Activated B cell treated with CpG ODN at 0.5 μM for 24 hours (primary cell): ENCODE measurements around the gene ZC3HAV1. TPM values are rescaled to one million over a fixed set of nuclear protein-coding genes. Genes with fewer than 3 reads are reported as not detected.

Source experiments
- ATAC-seq: fragments of 200-7000 bp; cut with Tn5 transposase; one replicate; pipeline ENCODE4 v1.10.0; 2021; ENCODE audit warnings: low read depth, mild to moderate bottlenecking, moderate library complexity
- CTCF ChIA-PET: fragments of 350-600 bp; sonication (Branson Sonifier 250); formaldehyde crosslinking; loops from one replicate; lab custom pipeline; 2021; ENCODE audit warnings: antibody characterized with exemption; lab: Charles Lee
- POLR2A ChIA-PET: fragments of 350-600 bp; sonication (Branson Sonifier 250); formaldehyde crosslinking; loops from one replicate; lab custom pipeline; 2021; ENCODE audit warnings: antibody characterized with exemption; lab: Charles Lee
- DNase-seq: peaks from one replicate; pipeline ENCODE4 v3.0.0; 2022
- H3K27ac Mint-ChIP-seq: one replicate; pipeline ENCODE4 v1.8.0; 2020; ENCODE audit warnings: mixed read lengths
- H3K27me3 Mint-ChIP-seq: one replicate; pipeline ENCODE4 v1.8.0; 2021; ENCODE audit warnings: mixed read lengths
- H3K36me3 Mint-ChIP-seq: one replicate; pipeline ENCODE4 v1.8.0; 2021; ENCODE audit warnings: low read depth, mixed read lengths
- H3K4me1 Mint-ChIP-seq: one replicate; pipeline ENCODE4 v1.8.0; 2021; ENCODE audit warnings: mixed read lengths
- H3K4me3 Mint-ChIP-seq: one replicate; pipeline ENCODE4 v1.8.0; 2020; ENCODE audit warnings: mild to moderate bottlenecking, mixed read lengths
- H3K9me3 Mint-ChIP-seq: one replicate; pipeline ENCODE4 v1.8.0; 2020; ENCODE audit warnings: mixed read lengths
- intact Hi-C: fragments of 100-400 bp; cut with micrococcal nuclease; formaldehyde crosslinking; loops from one replicate; pipeline ENCODE4 v1.15.1; 2024
- total RNA-seq: library from RNA; stranded (reverse); gene quantifications from 2 replicates; pipeline ENCODE4 v1.2.3, GENCODE V29; 2022
- TF ChIP-seq, protein P1 (sequence below): fragments of 200-600 bp; IDR thresholded peaks from one replicate; pipeline ENCODE4 v1.8.0; 2022; ENCODE audit warnings: antibody characterized with exemption, mild to moderate bottlenecking

The ZC3HAV1 gene
- total RNA-seq, 1 donor from 2014 or later = 80.7 TPM

DNA sequence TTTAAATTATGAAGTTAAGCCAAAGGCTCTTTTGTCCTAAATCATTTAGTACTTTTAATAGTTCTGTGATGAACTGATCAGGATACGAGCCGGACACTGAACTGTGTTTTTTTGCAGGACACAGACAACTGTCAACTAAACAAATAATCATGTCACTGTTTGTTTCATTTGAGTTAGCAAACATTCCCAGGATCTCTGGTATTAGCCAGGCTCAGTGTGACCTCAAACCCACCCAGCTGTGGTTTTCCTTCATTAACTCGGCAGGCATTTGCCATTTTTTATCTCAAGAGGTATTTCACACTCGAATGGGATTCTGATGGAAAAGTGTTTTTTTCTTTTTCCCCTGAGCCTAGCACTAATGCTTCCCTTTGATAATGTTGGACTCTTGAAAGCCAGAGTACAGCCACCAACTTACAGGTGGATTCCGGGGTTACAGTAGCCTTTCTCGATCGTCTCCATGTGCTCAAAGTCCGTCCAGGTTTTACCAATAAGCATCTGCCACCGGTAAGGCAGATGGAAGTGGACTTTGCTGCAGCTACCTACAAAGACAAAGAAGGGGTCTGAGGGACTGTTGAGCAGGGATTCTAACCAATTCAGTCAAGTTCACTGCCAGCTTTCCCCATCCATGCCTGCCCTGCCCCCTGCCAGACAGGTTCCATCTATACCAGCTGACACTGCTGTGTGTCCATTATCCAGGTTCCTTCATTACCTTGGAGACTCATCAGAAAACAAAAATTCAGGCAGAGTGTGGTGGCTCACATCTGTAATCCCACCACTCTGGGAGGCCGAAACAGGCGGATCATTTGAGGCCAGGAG is 33.4 kb downstream of the ZC3HAV1 start:
- no peak for ATAC-seq
- intact Hi-C loops = loop anchor here (1.0 to 2.0 kb wide), 7 partner anchors 19 to 1171 kb away; partner anchors contain the start of gene ZC3HAV1
- Mint-ChIP-seq H3K4me3 (no peak overlapping the region), H3K36me3 (peaks cover 91% of the 10 kb centered on the region), H3K4me1 (peaks cover 20% of the 10 kb centered on the region), H3K27ac (no peak overlapping the region), H3K9me3 (no peaks in the 10 kb centered on the region), H3K27me3 (no peaks in the 10 kb centered on the region)
- CTCF ChIA-PET = interaction anchor here (1.0 to 2.7 kb wide), 9 partner anchors 9 to 156 kb away, joined by 4 to 15 read pairs (median 13); no protein-coding TSS in a partner anchor
- no peak for DNase-seq
- POLR2A ChIA-PET = interaction anchor here (1.4 kb wide), 1 partner anchor 57 kb away, joined by 4 read pairs; a partner anchor contains a TSS
- TF ChIP-seq, protein P1, sequence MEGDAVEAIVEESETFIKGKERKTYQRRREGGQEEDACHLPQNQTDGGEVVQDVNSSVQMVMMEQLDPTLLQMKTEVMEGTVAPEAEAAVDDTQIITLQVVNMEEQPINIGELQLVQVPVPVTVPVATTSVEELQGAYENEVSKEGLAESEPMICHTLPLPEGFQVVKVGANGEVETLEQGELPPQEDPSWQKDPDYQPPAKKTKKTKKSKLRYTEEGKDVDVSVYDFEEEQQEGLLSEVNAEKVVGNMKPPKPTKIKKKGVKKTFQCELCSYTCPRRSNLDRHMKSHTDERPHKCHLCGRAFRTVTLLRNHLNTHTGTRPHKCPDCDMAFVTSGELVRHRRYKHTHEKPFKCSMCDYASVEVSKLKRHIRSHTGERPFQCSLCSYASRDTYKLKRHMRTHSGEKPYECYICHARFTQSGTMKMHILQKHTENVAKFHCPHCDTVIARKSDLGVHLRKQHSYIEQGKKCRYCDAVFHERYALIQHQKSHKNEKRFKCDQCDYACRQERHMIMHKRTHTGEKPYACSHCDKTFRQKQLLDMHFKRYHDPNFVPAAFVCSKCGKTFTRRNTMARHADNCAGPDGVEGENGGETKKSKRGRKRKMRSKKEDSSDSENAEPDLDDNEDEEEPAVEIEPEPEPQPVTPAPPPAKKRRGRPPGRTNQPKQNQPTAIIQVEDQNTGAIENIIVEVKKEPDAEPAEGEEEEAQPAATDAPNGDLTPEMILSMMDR = no peak

DNA sequence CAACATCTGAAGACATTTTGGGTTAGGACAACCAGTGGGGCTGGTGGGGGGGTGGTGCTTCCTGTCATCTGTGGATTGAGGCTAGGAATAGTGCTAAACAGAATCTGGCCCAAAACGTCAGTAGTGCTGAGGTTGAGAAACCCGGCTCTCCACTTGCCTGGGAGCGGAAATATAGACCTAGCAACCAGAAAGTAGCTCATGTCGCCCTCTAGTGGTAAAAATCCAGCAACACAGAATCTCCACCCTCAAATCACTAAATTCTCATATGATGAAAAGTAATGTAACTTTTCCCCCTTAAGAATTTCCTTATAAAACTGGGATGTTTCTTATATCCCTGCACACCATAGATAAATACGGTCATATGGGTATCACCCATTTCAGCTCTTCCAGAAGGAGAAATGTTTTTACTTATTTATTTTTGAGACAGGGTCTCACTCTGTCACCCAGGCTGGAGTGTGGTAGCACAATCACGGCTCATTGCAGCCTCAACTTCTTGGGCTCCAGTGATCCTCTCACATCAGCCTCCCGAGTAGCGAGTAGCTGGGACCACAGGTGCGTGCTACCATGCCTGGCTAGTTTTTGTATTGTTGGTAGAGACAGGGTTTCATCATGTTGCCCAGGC is 34.4 kb downstream of the ZC3HAV1 start:
- peaks cover 83% of the 10 kb centered on the region for H3K36me3 Mint-ChIP-seq
- ATAC-seq (peak; percentile 87), DNase-seq (no peak)
- H3K4me3 Mint-ChIP-seq = no peak overlapping the region
- intact Hi-C loops = loop anchor here (1.0 to 2.0 kb wide), 7 partner anchors 20 to 1170 kb away; partner anchors contain the start of gene ZC3HAV1
- POLR2A ChIA-PET = interaction anchor here (0.6 to 1.6 kb wide), 5 partner anchors 20 to 192 kb away, joined by 3 to 7 read pairs (median 4); a partner anchor contains a TSS
- H3K9me3 Mint-ChIP-seq = no peaks in the 10 kb centered on the region
- TF ChIP-seq, protein P1 = no peak
- no peaks in the 10 kb centered on the region for H3K27me3 Mint-ChIP-seq
- peak overlapping the region; percentile 60 for H3K27ac Mint-ChIP-seq
- CTCF ChIA-PET = interaction anchor here (0.5 to 2.7 kb wide), 19 partner anchors 10 to 1605 kb away, joined by 3 to 15 read pairs (median 5); a partner anchor contains a TSS
- peaks cover 17% of the 10 kb centered on the region for H3K4me1 Mint-ChIP-seq

DNA sequence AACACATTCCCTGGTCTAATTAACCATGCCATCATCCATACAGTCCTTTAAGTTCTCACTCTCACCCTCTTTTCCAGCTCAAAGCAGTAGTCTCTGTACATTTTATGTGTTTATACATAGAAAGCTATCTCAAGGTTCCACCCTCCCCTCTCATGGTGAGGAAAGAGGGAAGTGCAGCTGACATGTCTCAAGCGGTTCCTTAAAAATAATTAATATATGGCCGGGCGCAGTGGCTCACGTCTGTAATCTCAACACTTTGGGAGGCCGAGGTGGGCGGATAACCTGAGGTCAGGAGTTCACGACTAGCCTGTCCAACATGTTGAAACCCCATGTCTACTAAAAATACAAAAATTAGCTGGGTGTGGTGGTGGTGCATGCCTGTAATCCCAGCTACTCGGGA is 36.7 kb downstream of the ZC3HAV1 start:
- intact Hi-C loops = no loop called here
- Mint-ChIP-seq H3K9me3 (no peaks in the 10 kb centered on the region), H3K4me1 (peaks cover 11% of the 10 kb centered on the region), H3K27ac (no peak overlapping the region), H3K36me3 (peaks cover 82% of the 10 kb centered on the region), H3K4me3 (no peak overlapping the region), H3K27me3 (no peaks in the 10 kb centered on the region)
- ATAC-seq (no peak), DNase-seq (no peak)
- TF ChIP-seq, protein P1 = no peak
- CTCF ChIA-PET = no interaction called here
- POLR2A ChIA-PET = no interaction called here

DNA sequence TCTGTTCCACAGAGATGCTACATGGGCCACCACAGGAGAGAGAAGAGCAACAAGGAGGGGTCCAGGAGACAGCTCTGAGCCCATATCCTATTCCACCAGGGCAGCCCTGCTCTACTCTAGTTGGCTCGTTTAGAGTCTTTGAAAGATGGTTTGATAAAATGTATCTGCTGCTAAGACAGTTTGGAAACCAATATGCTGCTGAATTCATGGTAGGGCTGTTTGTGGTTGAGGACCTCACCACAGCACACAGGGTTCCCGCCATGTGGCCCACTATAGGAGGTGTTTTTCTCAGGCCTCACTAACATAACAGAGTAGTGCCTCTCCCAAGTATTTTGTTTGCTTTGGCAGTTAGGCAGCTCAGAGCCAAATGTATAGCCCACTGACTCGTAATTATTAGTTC is 37.8 kb downstream of the ZC3HAV1 start:
- ATAC-seq (no peak), DNase-seq (no peak)
- no peak overlapping the region for H3K27ac Mint-ChIP-seq
- TF ChIP-seq, protein P1 = no peak
- H3K27me3 Mint-ChIP-seq = no peaks in the 10 kb centered on the region
- ChIA-PET CTCF (no interaction called here), POLR2A (no interaction called here)
- H3K4me1 Mint-ChIP-seq = peaks cover 11% of the 10 kb centered on the region
- intact Hi-C loops = no loop called here
- no peaks in the 10 kb centered on the region for H3K9me3 Mint-ChIP-seq
- peaks cover 82% of the 10 kb centered on the region for H3K36me3 Mint-ChIP-seq
- no peak overlapping the region for H3K4me3 Mint-ChIP-seq
